D721Med (cell line): ENCODE measurements around the gene TMCC1.

Experiments used
- DNase-seq: peaks from one replicate; pipeline ENCODE4 v3.0.0; 2011; ENCODE audit warnings: low spot score; ENCODE audit not compliant: insufficient read length
- FAIRE-seq: peaks from 2 replicates; lab custom pipeline; 2011; peaks lifted over from hg19 to GRCh38; lab: Jason Lieb, UNC
- TF ChIP-seq, protein P1 (sequence below): IDR thresholded peaks from 2 replicates; pipeline ENCODE4 v1.5.1; 2012; ENCODE audit warnings: mild to moderate bottlenecking, control low read depth; ENCODE audit not compliant: insufficient read depth; ENCODE audit errors: missing control alignments

The TMCC1 gene

DNA sequence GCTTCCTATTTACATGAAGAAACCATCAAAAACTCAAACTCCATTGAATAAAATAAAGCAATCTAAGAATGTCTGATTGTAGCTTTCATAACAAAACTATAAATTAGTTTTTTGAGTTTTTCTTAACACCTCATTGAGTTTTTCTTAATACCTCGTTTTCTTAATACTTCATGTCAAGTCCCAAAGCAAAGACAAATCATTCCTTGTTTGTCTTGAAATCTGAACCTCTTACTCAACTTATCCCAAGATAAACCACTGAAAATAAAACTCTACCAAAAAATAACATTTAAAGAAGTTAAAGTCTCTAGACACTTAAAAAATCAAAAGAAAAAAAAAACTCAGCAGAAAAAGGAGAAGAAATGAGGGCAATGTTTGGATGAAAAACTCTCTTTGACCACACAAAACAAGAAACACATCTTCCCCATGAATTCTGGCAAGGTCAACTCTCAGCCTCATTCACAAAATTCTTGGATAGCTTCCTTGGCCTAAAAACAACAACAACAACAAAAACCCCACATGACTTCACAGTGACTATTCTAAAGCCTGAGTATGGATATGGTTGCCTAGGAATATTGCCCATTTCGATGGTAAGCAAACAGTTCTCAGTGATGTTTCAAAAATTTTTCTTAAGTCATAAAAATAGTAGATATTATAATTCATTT is 38.2 kb downstream of the TMCC1 start:
- FAIRE-seq (no peak), DNase-seq (no peak)
- TF ChIP-seq, protein P1, sequence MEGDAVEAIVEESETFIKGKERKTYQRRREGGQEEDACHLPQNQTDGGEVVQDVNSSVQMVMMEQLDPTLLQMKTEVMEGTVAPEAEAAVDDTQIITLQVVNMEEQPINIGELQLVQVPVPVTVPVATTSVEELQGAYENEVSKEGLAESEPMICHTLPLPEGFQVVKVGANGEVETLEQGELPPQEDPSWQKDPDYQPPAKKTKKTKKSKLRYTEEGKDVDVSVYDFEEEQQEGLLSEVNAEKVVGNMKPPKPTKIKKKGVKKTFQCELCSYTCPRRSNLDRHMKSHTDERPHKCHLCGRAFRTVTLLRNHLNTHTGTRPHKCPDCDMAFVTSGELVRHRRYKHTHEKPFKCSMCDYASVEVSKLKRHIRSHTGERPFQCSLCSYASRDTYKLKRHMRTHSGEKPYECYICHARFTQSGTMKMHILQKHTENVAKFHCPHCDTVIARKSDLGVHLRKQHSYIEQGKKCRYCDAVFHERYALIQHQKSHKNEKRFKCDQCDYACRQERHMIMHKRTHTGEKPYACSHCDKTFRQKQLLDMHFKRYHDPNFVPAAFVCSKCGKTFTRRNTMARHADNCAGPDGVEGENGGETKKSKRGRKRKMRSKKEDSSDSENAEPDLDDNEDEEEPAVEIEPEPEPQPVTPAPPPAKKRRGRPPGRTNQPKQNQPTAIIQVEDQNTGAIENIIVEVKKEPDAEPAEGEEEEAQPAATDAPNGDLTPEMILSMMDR = no peak

DNA sequence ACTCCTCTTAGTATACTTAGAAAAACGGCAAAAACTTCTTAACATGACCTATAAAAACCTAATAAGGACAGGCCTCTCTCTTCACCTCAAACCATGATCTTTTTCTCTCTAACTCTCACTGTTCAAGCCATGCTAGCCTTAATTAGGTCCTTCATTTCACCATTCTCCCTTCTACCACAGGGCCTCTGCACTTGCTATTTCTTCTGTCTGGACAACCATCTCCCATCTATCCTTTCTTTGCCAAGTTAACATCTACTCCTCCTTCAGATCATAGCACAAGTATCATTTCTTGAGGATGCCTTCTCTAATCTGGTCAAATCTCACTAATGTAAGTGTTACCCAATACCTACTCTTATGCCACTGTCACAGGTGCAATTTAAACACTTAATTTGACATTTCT is 39.1 kb downstream of the TMCC1 start:
- FAIRE-seq (no peak), DNase-seq (no peak)
- TF ChIP-seq, protein P1 = no peak

DNA sequence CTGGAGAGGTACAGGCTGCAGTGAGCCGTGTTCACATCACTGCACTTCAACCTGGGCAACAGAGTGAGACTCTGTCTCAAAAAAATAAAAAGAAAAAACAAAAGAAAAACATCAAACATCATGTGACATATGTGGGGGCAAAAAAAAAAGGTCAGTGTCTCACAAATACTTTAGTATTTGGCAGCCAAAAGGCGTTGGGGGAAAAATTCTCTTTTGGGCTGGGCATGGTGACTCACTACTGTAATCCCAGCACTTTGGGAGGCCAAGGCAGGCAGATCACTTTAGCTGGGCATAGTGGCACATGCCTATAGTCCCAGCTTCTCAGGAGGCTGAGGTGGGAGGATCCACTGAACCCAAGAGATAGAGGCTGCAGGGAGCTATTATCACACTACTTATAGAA is 47.6 kb downstream of the TMCC1 start:
- DNase-seq = no peak
- TF ChIP-seq, protein P1 = no peak
- FAIRE-seq = no peak

DNA sequence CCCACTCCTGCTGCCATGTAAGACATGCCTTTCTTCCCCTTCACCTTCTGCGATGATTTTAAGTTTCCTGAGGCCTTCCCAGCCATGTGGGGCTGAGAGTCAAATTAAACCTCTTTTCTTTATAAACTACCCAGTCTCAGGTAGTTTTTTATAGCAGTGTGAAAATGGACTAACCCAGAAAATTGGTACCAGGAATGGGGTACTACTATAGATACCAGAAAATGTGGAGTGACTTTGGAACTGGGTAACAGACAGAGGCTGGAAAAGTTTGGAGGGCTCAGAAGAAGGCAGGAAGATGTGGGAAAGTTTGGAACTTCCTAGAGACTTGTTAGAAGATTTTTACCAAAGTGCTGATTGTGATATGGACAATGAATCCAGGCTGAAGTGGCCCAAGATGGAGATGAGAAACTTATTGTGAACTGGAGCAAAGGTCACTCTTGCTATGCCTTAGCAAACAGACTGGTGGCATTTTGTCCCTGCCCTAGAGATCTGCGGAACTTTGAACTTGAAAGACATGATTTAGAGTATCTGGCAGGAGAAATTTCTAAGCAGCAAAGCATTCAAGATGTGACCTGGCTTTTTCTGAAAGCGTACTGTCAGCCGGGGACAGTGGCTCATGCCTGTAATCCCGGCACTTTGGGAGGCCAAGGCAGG is 52.7 kb downstream of the TMCC1 start:
- TF ChIP-seq, protein P1 = no peak
- FAIRE-seq (no peak), DNase-seq (no peak)

DNA sequence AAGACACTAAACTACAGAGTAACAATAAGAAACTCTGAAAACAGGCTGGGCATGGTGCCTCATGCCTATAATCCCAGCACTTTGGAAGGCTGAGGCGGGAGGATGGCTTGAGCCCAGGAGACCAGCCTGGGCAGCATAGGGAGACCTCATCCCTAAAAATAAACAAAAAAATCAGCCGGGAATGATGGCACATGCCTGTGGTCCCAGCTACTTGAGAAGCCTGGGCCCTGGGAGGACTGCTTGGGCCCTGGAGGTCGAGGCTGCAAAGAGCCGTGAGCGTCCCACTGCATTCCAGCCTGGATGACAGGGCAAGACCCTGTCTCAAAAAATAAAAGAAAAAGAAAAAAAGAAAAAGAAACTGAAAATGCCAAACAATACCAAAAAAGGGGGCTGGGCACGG is 55.4 kb downstream of the TMCC1 start:
- no peak for DNase-seq
- TF ChIP-seq, protein P1 = no peak
- no peak for FAIRE-seq

DNA sequence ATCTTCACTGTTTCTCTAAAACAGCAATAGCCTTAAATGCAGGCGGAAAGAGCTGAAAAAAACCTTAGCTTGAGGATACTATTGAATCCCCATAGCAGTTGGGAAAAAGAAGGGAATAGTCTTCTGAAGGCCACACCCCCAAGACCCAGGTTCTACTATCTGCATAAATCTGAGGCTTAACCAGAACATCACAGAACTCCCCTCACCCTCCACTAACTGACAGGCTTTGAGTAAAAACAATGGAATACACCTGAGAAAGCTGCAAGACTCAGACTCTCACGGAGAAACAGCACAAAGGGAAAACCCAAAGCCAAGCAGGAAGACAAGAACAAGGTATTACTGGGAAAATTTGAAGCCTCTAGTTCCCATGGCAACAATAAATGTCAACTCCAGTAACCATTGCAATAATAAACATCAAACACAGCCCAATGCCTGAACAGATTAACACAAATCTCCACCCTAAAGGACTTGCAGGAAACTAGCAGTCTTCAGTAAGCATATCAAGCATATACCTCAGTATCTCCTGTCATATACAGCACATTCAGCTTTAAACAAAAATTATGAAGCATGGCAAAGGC is 56.4 kb downstream of the TMCC1 start:
- TF ChIP-seq, protein P1 = no peak
- no peak for DNase-seq
- FAIRE-seq = no peak

DNA sequence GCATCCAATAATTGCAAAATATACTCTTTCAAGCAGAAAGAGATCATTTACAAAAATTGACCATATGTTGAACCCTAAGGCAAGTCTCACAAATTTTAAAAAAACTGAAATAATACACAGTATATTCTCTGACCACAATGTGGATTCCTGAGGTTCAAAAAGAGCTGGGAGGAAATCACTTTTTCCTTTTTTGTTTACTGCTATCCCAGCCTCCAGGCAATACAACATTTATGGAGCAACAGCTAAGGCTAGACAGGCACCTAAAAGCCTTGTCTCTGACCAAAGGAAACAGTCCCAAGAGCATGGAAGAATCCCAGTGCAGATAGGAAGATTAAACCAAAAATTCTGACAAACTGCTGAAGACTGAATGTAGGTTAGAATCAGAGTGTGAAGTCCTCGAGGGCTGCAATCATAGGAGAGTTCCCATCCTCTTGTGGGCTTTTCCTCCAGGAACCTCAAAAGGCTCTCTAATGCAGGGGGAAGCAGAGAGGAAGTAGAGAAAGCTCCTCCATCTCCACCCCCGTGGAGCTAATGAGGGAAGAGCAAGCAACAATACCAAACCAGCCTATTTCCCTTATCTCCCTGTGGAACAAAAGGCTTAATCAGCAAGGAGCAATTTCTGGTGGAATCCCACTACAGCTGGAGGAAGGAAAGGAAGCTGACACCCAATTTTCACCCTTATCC is 57.0 kb downstream of the TMCC1 start:
- TF ChIP-seq, protein P1 = no peak
- DNase-seq (no peak), FAIRE-seq (no peak)
